K562 (cell line): ENCODE measurements around the gene FAM120AOS. TPM values are rescaled to one million over a fixed set of nuclear protein-coding genes. Genes with fewer than 3 reads are reported as not detected.

Experiments used
- CCAR2 ChIP-seq: fragments of 200-400 bp; formaldehyde crosslinking; IDR thresholded peaks from 2 replicates; pipeline ENCODE4 v1.6.1; 2017; ENCODE audit warnings: mild to moderate bottlenecking, low read depth, low read length
- DEAF1 ChIP-seq: fragments of 450-650 bp; formaldehyde crosslinking; IDR thresholded peaks from 2 replicates; pipeline ENCODE4 v1.4.0; 2020; ENCODE audit warnings: mild to moderate bottlenecking, moderate library complexity
- GTF2A2 ChIP-seq: IDR thresholded peaks from 2 replicates; pipeline ENCODE4 v1.6.1; 2016; ENCODE audit warnings: mild to moderate bottlenecking, missing genetic modification characterization, missing compliant biosample characterization
- MCM7 ChIP-seq, 2 experiments: fragments of 450-650 bp; IDR thresholded peaks; 2 replicates each; pipeline ENCODE4 v1.6.1; 2016 to 2018
- MEF2D ChIP-seq: conservative IDR thresholded peaks from 2 replicates; pipeline ENCODE4 v1.6.1; 2016; ENCODE audit warnings: low read depth, missing genetic modification characterization, missing compliant biosample characterization
- MNT ChIP-seq, 2 experiments: fragments of 450-650 bp; conservative IDR thresholded peaks; 2 replicates each; pipeline ENCODE4 v1.6.1; 2017; ENCODE audit warnings: mild to moderate bottlenecking in 2 of 2, moderate library complexity in 2 of 2
- POLR2AphosphoS5 ChIP-seq: IDR thresholded peaks from 2 replicates; pipeline ENCODE4 v1.6.1; 2011; ENCODE audit warnings: mild to moderate bottlenecking, low read depth, low read length, moderate library complexity; ENCODE audit not compliant: control insufficient read depth, insufficient read depth
- POLR3A ChIP-seq: IDR thresholded peaks from 2 replicates; pipeline ENCODE4 v1.6.1; 2011; ENCODE audit warnings: borderline replicate concordance, mild to moderate bottlenecking, moderate library complexity; ENCODE audit not compliant: insufficient read length, insufficient read depth; ENCODE audit errors: extremely low read depth
- PRDM10 ChIP-seq: fragments of 450-650 bp; IDR thresholded peaks from 2 replicates; pipeline ENCODE4 v1.6.1; 2018; ENCODE audit not compliant: partially characterized antibody
- RBFOX2 ChIP-seq: fragments of 200-400 bp; formaldehyde crosslinking; IDR thresholded peaks from 2 replicates; pipeline ENCODE4 v1.6.1; 2017; ENCODE audit warnings: low read depth, mild to moderate bottlenecking, low read length, moderate library complexity
- SMAD3 ChIP-seq: fragments of 450-650 bp; formaldehyde crosslinking; conservative IDR thresholded peaks from 2 replicates; pipeline ENCODE4 v1.4.0; 2020; ENCODE audit warnings: mild to moderate bottlenecking
- USF1 ChIP-seq: sonication (generic); formaldehyde crosslinking; IDR thresholded peaks from 2 replicates; pipeline ENCODE4 v1.9.0; 2022; ENCODE audit warnings: mild to moderate bottlenecking, missing genetic modification reagents
- ZBTB26 ChIP-seq: fragments of 450-650 bp; formaldehyde crosslinking; IDR thresholded peaks from 2 replicates; pipeline ENCODE4 v1.4.0; 2022; ENCODE audit warnings: missing genetic modification characterization
- ZFPM2 ChIP-seq: fragments of 250-450 bp; sonication (Bioruptor Pico); IDR thresholded peaks from 2 replicates; pipeline ENCODE4 v1.5.1; 2022; ENCODE audit warnings: mild to moderate bottlenecking
- ZNF232 ChIP-seq: sonication (generic); formaldehyde crosslinking; IDR thresholded peaks from 2 replicates; pipeline ENCODE4 v1.8.0; 2022; ENCODE audit warnings: mild to moderate bottlenecking, missing genetic modification reagents
- ZNF717 ChIP-seq: fragments of 250-450 bp; sonication (Bioruptor Pico); IDR thresholded peaks from 2 replicates; pipeline ENCODE4 v1.5.0; 2021
- ZNF778 ChIP-seq: fragments of 450-650 bp; formaldehyde crosslinking; IDR thresholded peaks from 2 replicates; pipeline ENCODE4 v1.4.0; 2020; ENCODE audit warnings: mild to moderate bottlenecking, moderate library complexity
- polyA plus RNA-seq, 8 experiments: library from polyadenylated mRNA; depleted of rRNA in 4 of 8; stranded (reverse) in 5 of 8; unstranded in 3 of 8; fragments of >200 nt; fragmentation: Nextera tagmentation in 2 of 8; fragmentation: Illumina TruSeq in 1 of 8; extraction: Ambion mirVana in 2 of 8; extraction: Trizol in 1 of 8; gene quantifications; 2 replicates each; pipeline versions ENCODE4 v1.2.1 to v1.2.3, GENCODE V29; 2011 to 2014; ENCODE audit warnings: inconsistent platforms in 1 of 8, missing spikeins in 1 of 8
- total RNA-seq, 7 experiments: library from RNA; depleted of rRNA in 6 of 7; stranded (reverse); fragments of >200 nt in 6 of 7; fragmentation: Illumina TruSeq in 2 of 7; extraction: Trizol in 2 of 7; gene quantifications; 2 replicates each; pipeline versions ENCODE4 v1.2.1 to v1.2.3, GENCODE V29; 2011 to 2021; ENCODE audit warnings: low replicate concordance in 1 of 7

The FAM120AOS gene
- total and polyA plus RNA-seq, 9 of the 15 experiments (the other 6 are each of a cell fraction or from before 2014, with no cell fraction given), result 18.8 to 53.4 (median 41.4) TPM

- TF ChIP-seq POLR3A (no peak), ZFPM2 (CRISPR knock-in tag) (no peak), MEF2D (no peak; the same call in 1 of the 2 replicates), SMAD3 (CRISPR knock-in tag) (0 out of 2 replicates have a peak, but pooled peaks have one; percentile 45), ZNF717 (no peak), CCAR2 (no peak), ZBTB26 (CRISPR knock-in tag) (0 out of 2 replicates have a peak, but pooled peaks have one; percentile 38), ZNF232 (no peak), PRDM10 (peak; percentile 77), RBFOX2 (peak; percentile 66), ZNF778 (CRISPR knock-in tag) (no peak), POLR2AphosphoS5 (peak; percentile 46; the same call in 1 of the 2 replicates), MCM7 (IDR thresholded peaks at IDR 0.05) (no peak), DEAF1 (CRISPR knock-in tag) (no peak), GTF2A2 (tag) (no peak), MNT (conservative IDR thresholded peaks at IDR 0.05) (peak; percentile 37 to 52; a peak in 3 of 4 replicates), USF1 (CRISPR knock-in tag) (no peak)
These were observed at the start of gene FAM120AOS (continued) for GRCh38 chr9:93453047-93453914.
